HG03571 (cell line): ENCODE data around the gene NGDN.
"Not testable (repeated sequence)": the region's sequence is repeated elsewhere in the genome, so short reads cannot be mapped to it uniquely, and the experiment has no call there.

Experiments used
- ATAC-seq: cut with Tn5 transposase; IDR thresholded peaks from one replicate; pipeline ENCODE4 v1.9.1; 2021; ENCODE audit not compliant: unreplicated experiment

Gene NGDN

DNA sequence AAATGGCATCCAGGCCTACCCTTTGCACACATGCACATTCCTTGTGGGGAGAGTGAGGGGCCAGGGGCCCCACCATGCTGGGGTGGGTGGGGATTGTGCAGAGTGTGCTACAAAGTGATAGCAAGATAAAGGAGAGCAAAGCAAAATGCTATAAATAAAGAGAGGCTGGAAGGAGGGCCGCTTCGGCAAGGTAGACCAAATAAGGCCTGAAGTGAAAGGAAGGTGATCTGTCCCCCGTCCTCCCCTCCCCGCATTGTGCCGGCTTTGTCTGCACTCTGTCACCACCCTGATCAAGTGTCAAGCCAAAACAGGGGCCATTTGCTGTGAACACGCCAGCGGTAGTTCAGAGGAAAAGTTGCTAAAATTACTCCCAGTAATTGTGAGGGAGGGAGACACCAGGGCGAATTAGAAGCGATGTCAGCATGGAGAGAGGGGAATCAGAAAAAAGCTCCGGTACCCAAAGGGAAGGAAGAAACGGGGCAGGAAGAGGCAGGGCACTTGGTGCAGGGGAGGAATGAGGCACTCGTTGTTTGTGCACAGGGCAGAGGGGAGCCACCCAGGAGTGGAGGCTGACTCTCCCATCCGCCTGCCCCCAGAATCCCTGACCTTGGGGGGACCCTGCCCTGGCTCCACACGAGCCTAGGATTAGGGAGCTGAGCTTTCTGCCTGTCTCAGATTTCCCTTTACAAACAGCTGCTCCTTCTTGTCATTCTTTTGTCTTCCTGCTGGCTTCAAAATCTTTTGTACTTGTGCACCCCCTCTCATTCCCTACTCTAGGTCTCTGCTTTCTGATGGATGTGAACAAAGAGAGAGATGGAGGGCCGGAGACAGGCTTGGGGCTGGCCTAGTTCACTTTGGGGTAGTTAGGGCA, 31.2 kb upstream of the NGDN start:
- ATAC-seq = no peak

- no peak for ATAC-seq
Observed at GRCh38 chr14:23439107-23439835, 30.2 kb upstream of the NGDN start.

DNA sequence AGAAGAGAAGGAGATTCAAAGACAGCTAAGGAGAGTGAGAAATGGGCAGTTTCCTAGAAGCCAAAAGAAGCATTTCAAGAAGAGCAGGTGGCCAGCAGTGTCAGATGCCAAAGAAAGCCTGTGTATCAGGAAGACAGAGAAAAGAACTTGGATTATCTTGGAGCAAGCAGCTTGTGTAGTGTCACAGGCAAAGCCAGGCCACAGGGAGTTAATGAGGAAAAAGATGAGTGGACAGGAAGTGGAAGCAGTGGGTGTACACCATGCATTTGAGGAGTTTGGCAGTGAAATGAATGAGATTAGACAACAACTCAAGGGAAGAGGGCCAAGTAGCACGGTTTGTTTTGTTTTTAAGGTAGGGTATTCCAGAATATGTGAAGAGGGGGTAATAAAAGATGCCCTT, 28.4 kb upstream of the NGDN start:
- ATAC-seq = no peak

DNA sequence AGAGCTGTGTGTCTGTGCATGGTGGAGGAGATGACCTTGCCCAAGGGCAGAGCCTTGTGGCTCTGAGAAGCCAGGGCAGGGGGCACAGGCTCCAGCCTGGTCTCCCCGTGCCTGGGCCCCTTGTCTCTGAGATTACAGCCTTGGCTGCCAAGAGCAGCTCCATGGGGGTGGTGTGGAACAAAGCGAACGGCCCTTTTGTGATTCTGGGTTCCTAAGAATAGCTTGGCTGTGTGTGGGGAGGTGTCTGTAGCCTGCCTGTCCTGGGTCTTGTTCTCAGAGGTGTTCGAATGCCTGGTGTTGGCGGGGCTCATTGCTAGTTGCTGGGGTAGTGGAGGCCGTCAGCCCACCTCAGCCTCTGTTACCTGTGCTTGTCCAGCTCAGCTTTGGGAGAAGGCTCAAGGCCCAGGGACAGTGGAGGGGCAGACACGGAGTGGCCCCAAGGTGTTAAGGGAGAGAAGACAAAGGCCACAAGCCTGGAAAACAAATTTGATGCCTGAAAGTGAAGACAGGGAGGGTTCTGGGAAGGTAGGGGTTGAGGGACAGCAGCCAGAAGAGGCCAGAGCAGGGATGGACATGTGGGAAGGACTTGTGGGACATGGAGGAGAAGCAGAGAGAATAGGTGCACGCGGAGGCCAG, 26.7 kb upstream of the NGDN start:
- no peak for ATAC-seq

- ATAC-seq = no peak
Observed at GRCh38 chr14:23443411-23443812, 26.1 kb upstream of the NGDN start.

DNA sequence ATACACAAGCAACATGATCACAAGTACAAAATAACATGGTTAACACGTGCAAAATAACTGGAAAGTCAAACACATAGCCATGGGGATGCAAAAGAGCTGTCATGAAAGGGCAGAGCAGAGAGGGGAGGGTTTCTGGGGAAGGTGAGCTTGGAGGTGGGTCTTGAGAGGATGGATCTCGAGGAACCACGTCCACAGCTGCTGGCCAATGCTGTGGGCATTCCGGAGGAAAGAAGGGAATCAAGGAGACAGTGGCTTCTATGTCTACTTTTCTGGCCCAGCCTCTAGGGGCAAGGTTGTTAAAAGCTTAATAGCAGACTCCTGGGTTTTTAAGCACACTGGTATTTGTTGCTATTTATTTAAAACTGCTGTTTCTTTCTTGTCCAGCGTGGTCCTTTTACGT, 25.6 kb upstream of the NGDN start:
- ATAC-seq = no peak

- ATAC-seq = no peak
Observed at GRCh38 chr14:23444314-23444713, 25.2 kb upstream of the NGDN start.

GRCh38 chr14:23445773-23446172, 23.7 kb upstream of the NGDN start:
- no peak for ATAC-seq

- no peak for ATAC-seq
Observed at GRCh38 chr14:23446291-23446851, 23.1 kb upstream of the NGDN start.

GRCh38 chr14:23447361-23448350, 21.8 kb upstream of the NGDN start:
- no peak for ATAC-seq

GRCh38 chr14:23449314-23449713, 20.2 kb upstream of the NGDN start:
- ATAC-seq = no peak

DNA sequence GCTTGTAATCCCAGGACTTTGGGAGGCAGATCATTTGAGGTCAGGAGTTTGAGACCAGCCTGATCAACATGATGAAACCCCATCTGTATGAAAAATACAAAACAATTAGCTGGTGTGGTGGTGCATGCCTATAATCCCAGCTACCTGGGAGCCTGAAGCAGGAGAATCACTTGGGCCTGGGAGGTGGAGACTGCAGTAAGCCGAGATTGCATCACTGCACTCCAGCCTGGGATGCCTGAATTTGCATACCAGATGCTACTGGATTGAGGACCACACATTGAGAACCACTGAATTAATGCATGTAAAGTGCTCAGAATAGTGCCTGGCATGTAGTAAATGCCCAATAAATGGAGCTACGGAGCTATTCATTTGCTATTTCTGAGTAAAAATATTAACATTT, 19.1 kb upstream of the NGDN start:
- ATAC-seq = no peak

GRCh38 chr14:23452237-23452636, 17.3 kb upstream of the NGDN start:
- ATAC-seq = no peak

GRCh38 chr14:23454445-23454856, 15.1 kb upstream of the NGDN start:
- no peak for ATAC-seq

DNA sequence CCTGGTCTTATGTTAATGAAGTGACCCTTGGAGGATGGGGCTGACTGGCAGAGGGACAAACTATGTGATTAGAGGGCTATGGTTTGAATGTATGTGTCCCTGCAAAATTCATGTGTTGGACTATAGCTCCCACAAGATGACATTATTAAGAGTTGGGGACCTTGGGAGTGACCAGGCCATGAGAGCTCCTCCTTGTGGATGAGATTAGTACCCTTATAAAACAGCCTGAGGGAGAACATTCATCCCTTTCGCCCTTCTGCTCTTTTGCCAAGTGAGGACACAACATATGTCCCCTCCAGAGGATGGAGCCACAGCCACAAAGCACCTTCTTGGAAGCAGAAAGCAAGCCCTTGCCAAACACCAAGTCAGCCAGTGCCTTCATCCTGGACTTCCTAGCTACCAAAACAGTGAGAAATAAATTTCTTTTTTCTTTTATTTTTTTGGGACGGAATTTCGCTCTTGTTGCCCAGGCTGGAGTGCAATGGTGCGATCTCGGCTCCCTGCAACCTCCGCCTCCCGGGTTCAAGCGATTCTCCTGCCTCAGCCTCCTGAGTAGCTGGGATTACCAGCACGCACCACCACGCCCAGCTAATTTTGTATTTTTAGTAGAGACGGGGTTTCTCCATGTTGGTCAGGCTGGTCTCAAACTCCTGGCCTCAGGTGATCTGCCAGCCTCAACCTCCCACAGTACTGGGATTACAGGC, 12.5 kb upstream of the NGDN start:
- ATAC-seq = not testable (repeated sequence)

DNA sequence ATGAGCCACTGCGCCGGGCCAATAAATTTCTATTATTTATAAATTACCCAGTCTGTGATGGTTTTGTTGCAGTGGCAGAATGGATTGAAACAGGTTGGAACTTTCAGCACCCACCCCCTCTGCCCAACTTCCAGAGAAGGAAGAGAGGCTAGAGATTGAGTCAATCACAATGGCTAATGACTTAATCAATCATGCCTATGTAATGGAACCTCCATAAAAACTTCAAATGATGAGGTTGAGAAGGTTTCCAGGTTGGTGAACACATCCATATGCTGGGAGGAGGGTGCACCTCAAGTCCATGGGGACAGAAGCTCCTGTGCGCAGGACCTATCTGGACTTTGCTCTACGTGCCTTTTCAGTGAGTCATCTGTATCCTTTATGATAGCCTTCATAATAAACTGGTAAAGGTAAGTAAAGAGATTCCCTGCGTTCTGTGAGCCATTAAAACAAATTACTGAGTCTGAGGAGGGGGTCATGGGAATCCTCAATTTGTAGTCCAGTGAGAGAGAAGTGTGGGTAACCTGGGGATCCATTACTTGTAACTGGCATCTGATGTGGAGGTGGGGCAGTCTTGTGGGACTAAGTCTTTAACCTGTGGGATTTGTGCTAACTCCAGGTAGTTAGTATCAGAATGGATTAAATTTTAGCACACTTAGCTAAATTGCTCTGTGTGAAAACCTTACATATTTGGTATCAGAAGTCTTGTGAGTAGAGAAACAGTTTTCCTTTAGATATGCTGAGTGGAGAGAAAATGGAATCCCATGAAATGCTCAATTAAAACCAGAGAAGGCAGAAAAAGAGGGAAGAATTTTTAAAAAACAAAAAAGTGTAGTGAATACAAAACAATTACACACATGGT, 11.7 kb upstream of the NGDN start:
- ATAC-seq = no peak

- ATAC-seq = no peak
Observed at GRCh38 chr14:23460960-23461359, 8.5 kb upstream of the NGDN start.

GRCh38 chr14:23464700-23465099, 4.8 kb upstream of the NGDN start:
- no peak for ATAC-seq

- no peak for ATAC-seq
Observed at GRCh38 chr14:23465261-23465660, 4.2 kb upstream of the NGDN start.
